ENCODE results near the gene IREB2.

- TF ChIP-seq CTCF (IDR thresholded peaks at IDR 0.05), result no peak
- no peak for TF ChIP-seq POLR2A (IDR thresholded peaks at IDR 0.05)
These were observed 64.6 kb downstream of the IREB2 start for GRCh38 chr15:78502641-78503040.

Measured in upper lobe of left lung (tissue), 4 donors.